A549 treated with Hydrocortisone at 1 μM for 4 hours (cell line): Measurements from ENCODE around the gene RUFY4. TPM values are rescaled to one million over a fixed set of nuclear protein-coding genes. Genes with fewer than 3 reads are reported as not detected.

Experiments used
- total RNA-seq: library from RNA; stranded (reverse); fragments of 200-300 nt; extraction: Qiagen RNA extraction; gene quantifications from 5 replicates; pipeline ENCODE4 v1.2.3, GENCODE V29; 2022

RUFY4 gene
- 0.09 TPM in 1 of 5 replicates, not detected in the others for total RNA-seq

DNA sequence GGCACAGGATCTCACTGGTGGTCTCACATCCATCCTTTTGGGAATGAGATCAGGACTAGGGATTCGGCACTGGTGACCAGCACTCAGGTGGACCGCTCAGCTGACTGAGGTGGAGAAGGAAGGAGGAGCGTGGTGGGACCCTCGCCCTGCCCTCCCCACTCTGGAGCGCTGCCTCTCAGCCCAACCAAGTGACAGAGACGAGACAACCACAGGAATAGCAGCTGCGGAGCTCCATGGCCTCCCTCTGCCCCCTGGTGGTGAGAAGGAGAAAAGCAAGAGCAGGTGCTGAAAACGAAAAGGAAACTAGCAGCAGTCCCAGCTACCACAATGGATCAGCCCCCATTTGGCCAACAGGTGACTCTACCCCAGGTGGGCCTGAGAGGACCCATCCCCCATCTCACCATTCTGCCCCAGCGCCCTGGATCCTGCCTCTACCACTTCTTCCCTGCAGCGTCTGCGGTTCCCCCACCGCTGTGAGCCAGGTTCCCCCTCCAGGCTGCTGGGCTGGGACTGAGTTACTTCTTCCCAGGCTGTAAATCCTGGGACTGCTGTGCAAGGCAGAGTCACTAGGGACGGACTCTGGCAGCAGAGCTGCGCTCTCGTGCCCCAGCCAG, at the start of gene RUFY4:
Gene RUFY4, plus strand, starts transcription at position 533 of the 614 bp plus-strand sequence. CDS start 1,353 bp downstream, outside the sequence.

GRCh38 chr2:218125626-218126080, 56.6 kb downstream of the RUFY4 start, which contains the start of gene CXCR2:
Gene CXCR2, plus strand, starts transcription at chr2:218126028. Its CDS starts 8,774 bp downstream, at chr2:218134802.

Other genes starting within 250 kb of the RUFY4 start
- gene TNS1, start 66.3 kb upstream of the RUFY4 start, total RNA-seq: 8.5 to 20.9 TPM (median 17.5 TPM) in 5 replicates
- 0.07 TPM in 1 of 5 replicates, not detected in the others for gene CXCR2, start 56.8 kb downstream of the RUFY4 start, total RNA-seq
- not detected in 5 replicates for gene CXCR1, start 97.7 kb downstream of the RUFY4 start, total RNA-seq
- 291 to 305 TPM (median 299 TPM) in 5 replicates for gene ARPC2, start 147.9 kb downstream of the RUFY4 start, total RNA-seq
- gene GPBAR1, start 191.8 kb downstream of the RUFY4 start, total RNA-seq: 0.14 to 0.29 TPM (median 0.18 TPM) in 5 replicates
- gene AAMP, start 200.9 kb downstream of the RUFY4 start, total RNA-seq: 122 to 179 TPM (median 125 TPM) in 5 replicates
- 58.3 to 74.6 TPM (median 68.8 TPM) in 5 replicates for gene PNKD, start 201.3 kb downstream of the RUFY4 start, total RNA-seq
- 123 to 148 TPM (median 135 TPM) in 5 replicates for gene TMBIM1, start 223.2 kb downstream of the RUFY4 start, total RNA-seq